ENCODE results near the gene ETV6. TPM values are rescaled to one million over a fixed set of nuclear protein-coding genes. Genes with fewer than 3 reads are reported as not detected.

The ETV6 gene
- total RNA-seq, 1 donor from 2014 or later = 18.4 TPM

DNA sequence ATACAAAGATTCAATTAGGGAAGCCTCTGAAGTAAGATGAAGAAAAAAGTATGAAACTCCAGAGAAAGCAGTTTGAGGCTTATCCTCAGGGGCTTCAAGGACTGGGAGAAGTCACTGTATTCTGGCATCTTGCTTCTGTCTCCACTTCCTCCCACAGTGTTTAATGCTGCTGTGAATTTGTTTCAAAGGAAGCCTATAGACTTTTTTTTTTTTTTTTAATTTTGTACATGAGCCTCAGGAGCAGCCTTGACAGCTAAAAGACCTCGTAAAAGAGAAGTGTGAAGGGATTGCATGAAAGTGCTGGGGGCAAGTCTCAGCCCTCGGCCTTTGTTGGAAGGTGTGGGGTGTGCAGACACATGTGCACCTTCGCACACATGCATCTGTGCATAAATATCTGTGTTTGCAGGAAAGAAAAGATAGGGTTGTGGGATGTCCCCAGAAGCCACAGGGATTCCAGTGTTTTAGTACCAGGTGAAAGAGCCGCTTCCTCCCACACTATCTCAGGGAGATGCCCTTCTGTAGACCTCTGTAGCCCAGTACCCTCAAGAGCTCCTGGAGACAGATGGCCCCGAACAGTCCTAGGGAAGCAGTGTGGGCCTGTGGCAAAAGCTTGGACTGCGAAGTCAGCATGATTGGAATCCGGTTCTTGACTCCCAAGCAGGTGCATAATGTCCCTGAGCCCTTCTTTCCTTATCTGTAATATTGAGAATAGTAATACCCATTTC lies 227.8 kb downstream of the ETV6 start:
- no peak for DNase-seq (ENCODE audit: low spot score)
- intact Hi-C loops (cut with DNase I) = no loop called here

DNA sequence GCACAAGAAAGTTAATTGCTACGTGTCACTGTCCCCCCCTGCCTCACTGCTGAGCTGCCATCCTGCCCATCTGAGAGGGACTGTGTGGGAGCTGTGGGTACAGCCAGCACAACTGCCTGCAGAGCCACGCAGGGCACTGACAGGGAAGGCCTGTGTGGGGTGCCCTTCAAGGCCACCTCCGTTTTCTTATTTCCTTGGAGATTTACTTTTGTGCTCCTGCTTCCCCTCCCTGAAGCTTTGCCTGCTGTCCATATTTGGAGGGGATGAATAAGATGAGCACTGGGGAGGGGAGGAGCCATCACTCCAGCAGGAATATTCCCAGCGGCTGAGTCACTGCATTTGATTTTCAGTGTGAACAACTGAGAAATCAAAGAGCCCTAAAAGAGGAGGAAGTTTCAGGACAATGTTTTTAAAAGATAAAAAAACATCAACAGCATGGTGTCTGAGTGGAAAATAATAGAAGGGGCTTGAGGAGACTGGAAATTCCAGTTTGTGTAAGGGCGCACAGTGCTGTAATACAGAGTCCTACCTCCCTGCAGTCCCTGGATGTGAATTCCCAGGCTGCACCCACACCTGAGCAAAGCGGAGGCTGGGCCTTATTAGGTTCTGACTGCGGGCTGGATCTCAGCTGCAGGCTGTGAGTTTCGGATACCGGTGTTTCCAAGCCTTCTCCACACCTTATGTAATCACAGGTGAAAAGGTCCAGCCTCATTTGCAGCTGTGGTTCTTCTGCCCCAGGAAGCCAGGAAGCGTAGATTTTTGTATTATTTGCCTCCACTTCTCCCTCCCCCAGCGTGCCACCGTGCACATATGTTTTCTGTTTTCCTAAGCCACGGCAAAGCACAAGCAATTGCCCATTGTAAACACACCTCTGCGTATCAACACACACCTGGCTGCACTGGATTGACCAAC lies 228.7 kb downstream of the ETV6 start:
- no peak for DNase-seq (ENCODE audit: low spot score)
- intact Hi-C loops (cut with DNase I) = no loop called here

DNA sequence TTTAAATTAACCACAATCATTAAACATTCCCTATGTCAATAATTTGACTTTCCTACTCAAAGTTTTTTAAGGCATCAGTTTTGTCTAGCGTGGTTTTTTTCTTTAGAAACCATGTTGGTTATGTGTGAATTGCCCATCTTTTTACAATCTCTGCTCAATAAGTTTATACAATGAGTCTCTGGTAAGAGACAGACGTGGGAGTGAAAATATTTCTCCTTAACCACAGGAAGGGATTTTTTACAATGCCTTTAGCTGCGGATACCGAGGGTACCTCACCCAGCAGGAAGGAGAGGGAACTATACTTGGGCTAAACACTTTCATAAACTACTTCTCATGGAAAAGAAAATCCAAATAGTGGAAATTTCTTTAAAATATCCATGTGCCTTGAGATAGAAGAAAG lies 229.8 kb downstream of the ETV6 start:
- no peak for DNase-seq (ENCODE audit: low spot score)
- intact Hi-C loops (cut with DNase I) = no loop called here

DNA sequence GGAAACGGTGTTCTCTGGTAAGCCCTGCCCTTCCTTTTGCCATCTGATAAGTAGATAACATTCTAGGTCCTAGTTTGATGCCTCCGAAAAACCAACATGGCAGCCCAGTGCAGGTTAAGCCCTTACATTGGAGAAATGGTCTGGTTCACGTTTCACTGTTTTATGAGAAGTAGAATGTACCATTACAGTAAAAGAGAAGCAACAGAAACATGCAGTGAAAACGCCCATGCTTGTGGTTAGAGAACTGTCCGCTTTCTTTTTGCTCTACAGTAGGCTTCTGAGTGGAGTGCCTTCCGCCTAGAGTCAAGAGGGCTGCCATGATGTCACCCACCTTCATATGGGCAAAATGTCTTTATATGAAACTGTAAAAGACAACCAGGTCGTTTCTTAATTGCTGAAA lies 230.9 kb downstream of the ETV6 start:
- intact Hi-C loops (cut with DNase I) = no loop called here
- no peak for DNase-seq (ENCODE audit: low spot score)

DNA sequence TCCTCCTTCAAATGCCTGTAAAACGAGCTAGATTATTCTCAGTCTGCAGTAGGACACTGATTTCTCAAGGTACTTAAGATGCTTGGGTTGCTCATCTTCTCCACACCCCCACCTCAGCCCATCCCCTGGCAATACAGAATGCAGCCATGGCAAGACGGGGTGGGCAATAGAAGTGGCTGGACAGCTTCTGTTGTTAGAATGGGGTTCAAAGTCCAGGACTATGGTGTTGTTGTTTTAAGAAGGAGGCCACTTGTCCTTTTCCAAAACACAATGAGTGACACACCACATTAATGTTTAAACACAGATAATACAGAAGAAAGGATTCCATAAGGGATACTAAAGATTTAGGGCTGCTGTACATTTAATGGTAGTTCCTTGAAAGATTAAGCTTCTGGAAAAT lies 232.4 kb downstream of the ETV6 start:
- no peak for DNase-seq (ENCODE audit: low spot score)
- intact Hi-C loops (cut with DNase I) = no loop called here

DNA sequence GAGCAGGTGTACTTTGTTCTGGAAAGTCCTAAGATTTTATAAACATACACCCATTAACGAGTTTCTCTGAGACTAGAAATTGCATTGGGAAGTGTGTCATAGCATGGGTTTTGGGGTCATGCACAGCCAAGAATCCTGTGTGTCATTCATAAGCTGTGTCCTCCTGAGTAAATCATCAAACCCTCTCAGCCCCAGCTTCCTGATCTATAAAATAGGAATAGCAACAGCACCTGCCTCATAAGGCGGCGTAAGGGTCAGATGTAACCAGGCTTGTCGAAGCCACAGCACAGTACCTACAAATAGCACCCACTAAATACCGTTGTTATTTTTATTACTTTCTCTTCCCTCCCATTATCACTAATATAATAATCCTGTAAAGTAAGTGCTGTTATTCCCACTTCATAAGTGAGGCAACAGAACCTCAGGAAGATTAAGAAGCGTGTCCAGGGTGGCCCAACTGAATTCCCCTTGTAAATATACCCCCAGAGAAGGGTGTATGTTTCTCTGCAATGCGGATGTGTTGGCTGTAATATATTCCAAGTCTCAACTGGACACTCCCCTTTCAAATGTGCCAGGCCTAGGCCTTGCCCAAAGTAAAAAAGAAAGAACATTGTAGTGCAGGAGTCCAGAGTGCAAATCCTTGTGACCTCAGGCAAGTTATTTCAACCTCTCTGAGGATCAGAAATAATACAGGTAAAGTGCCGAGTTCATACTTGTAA lies 233.0 kb downstream of the ETV6 start:
- intact Hi-C loops (cut with DNase I) = no loop called here
- no peak for DNase-seq (ENCODE audit: low spot score)

DNA sequence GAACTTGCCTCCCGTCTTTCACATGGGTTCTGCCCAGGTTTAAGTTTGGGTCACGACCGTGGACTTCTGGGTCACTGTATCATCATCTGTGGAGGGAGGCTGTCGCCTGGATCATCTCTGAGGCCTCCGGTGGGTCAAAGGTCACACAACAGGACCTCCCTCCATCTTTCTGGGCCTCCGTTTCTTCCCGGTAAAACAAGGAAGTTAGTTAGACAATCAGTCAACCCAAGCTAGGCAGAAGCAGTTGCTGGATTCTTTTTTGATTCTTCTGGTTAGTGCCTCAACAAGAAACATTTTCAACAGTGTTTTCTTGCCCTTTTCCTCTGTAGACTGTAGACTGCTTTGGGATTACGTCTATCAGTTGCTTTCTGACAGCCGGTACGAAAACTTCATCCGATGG lies 234.6 kb downstream of the ETV6 start:
- intact Hi-C loops (cut with DNase I) = loop anchor here (2.0 kb wide), 1 partner anchor 19 kb away; no protein-coding TSS in a partner anchor

DNA sequence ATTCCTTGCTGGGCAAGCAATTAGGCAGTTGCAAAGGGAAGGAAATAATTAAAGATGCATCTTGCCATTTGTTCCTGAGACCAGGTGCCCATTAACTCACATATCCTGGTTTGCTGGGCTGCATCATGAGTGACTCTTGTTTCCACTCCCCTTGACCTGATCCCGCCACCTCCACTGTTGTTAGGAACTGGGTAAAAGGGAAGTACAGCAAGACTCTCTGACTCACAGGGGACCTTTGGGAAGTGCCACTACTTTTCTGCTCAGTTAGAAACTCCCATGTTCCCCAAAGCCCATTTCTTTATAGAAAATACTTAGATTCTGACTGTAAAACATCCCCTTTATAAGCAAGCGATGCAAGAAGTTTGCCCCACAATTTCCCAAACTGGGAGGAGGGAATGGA lies 235.2 kb downstream of the ETV6 start:
- intact Hi-C loops (cut with DNase I) = loop anchor here (2.0 kb wide), 1 partner anchor 20 kb away; no protein-coding TSS in a partner anchor
- no peak for DNase-seq (ENCODE audit: low spot score)

More for the DNA sequence above, 234.6 kb downstream of the ETV6 start:
- DNase-seq (ENCODE audit: low spot score) = no peak

DNA sequence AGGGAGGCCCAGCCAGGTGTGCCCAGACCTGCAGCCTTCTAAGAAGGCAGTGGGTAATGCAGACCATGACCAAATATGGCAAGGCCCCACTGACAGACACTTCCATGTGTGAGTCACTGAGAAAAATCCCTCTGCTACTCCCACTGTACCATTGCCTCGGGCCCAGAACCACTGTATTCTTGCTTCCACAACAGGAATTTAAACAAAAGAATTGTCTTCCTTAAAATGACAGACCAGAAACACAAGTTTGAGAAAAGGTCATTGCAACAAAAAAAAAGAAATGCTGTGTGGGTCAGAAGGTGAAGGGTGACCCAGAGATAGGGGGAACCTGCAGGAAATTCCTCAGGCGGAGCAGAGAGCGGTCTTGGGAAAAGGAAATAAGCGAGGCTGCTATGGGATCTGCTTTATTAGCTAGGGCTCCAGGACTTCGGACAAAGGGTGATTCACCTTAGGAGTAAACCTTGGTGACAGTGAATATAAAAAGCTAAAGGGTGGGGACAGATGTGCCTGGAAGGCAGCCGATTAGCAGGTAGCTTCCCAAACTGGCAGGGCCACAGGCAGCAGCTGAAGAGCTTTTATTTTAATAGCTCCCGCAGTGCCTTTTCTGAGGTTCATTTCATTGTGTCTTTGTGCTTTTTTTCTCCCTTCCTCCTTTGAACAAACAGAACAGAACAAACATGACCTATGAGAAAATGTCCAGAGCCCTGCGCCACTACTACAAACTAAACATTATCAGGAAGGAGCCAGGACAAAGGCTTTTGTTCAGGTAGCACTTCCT lies 236.0 kb downstream of the ETV6 start:
- no peak for DNase-seq (ENCODE audit: low spot score)
- intact Hi-C loops (cut with DNase I) = loop anchor here (2.0 kb wide), 1 partner anchor 21 kb away; no protein-coding TSS in a partner anchor

DNA sequence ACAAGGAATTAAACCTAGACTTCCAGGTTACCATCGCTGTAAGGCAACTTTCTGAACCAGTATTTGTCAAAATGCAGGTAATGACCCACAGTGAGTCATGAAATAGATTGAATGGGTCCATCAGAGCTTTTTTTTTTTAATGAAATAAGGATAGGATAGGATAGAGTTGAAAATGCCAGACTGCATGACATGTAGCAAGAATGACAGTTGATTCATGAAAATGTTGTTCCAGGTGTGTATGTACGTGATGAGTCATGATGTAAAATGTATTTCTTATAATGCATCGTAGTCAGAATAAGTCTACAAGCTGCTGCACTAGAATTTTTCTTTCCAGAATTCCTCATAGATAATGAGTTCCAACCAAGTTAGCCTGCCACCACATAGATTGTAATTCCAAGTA lies 236.9 kb downstream of the ETV6 start:
- intact Hi-C loops (cut with DNase I) = no loop called here
- DNase-seq (ENCODE audit: low spot score) = no peak

DNA sequence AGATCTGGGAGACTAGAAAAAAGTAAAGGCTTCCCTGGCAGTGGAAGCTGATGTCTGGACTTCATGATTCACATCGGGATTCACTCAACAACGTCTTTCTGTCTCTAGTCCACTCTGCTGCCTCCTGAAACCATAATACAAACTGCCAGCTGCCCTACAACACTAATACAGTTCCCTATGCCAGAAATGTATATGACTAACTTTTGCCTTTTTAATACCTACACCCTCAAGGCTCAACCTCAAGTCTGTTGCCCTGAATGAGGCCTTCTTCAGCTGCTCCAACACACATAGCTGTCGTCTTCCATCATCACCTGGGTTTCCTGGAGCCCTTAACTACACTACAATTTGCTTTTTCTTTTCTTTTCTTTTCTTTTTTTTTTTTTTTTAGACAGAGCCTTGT lies 238.6 kb downstream of the ETV6 start:
- intact Hi-C loops (cut with DNase I) = no loop called here
- no peak for DNase-seq (ENCODE audit: low spot score)

DNA sequence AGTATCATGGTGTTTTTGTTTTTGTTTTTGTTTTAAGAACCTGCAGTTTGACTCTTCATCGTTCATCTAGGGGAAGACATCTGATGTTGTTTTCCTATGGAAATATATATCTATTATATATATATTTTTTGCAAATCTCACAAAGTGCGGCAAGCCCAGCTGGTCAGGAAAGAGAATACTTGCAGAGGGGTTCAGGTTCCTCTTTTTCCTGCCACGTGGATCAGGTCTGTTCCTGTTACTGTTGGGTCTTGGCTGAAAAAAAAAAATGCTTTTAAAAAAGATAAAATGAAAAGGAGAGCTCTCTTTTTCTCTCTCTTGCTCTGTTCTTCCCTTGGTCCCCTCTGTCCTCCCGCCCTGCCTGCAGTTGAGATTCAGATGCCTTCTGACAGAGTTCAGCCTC lies 241.9 kb downstream of the ETV6 start:
- no peak for DNase-seq (ENCODE audit: low spot score)
- intact Hi-C loops (cut with DNase I) = loop anchor here (5.0 to 10.0 kb wide), 3 partner anchors 123 to 309 kb away; no protein-coding TSS in a partner anchor

DNA sequence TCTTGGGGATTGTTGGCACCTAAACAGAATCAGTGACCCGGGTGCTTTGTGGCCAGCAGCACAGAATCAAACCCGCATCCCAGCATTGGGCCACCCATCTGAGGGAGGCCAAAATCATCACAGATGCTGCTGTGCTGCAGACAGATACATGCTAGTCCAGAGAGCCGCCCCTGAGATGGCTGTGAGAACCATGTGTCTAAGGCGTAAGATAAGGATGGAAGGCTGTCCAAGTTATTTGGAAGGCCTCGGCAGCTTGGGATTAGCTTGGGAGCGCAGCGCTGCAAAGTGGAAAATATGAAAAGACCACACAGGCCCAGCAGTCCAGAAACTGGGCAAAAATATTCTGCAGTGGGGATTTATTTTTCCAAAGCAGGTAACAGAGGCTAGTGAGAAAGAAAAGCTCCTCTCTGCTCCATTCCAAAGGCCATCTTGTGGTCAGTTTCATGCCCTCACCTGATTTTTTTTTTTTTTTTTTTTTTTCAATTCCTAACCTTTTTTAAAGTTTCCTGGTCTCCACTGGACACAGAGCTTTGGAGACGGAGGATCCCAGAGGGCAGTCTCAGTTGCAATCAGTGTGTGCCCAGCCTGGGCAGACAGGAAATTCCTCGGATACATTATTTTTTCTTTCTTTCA lies 242.4 kb downstream of the ETV6 start:
- DNase-seq (ENCODE audit: low spot score) = no peak
- intact Hi-C loops (cut with DNase I) = loop anchor here (5.0 to 10.0 kb wide), 3 partner anchors 123 to 310 kb away; no protein-coding TSS in a partner anchor

DNA sequence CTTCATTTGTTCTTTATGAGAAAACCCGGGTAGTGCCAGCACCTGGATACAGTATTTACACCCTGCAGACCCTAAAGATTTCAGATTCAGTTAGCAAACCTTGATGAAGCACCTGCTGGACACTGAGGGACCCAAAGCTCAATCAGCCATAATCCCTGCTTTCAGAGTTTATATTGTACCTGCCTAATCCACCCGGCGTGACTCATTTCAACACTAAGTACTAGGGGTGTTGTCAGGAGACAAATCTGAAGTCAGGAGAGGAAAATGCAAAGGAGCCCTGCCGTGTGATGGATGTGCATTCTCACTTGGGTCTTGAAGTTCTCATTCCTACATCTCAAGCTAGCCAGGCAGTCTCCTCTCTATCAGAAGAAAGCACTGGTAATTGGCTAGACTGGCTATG lies 244.5 kb downstream of the ETV6 start:
- no peak for DNase-seq (ENCODE audit: low spot score)
- intact Hi-C loops (cut with DNase I) = loop anchor here (5.0 to 10.0 kb wide), 3 partner anchors 121 to 312 kb away; no protein-coding TSS in a partner anchor

DNA sequence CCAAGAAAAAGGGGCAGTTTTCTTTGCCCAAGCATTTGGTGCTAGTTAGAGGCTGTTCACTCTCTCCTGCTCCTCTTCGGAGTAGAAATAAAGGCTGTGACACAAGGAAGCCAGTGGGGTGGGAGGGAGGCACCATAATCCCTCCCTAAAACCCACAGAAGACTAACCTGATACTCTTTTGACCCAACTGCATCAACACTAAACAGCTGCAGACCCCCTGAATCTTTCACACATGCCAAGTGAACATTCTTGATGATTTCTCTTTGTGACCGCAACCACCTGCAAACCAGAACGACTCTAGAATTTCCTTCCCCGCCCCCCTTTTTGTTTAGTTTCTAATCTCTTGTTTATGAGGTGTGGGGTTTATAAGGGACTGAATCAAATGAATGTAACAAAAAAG lies 245.4 kb downstream of the ETV6 start:
- intact Hi-C loops (cut with DNase I) = loop anchor here (5.0 to 10.0 kb wide), 3 partner anchors 120 to 313 kb away; no protein-coding TSS in a partner anchor
- DNase-seq (ENCODE audit: low spot score) = no peak

DNA sequence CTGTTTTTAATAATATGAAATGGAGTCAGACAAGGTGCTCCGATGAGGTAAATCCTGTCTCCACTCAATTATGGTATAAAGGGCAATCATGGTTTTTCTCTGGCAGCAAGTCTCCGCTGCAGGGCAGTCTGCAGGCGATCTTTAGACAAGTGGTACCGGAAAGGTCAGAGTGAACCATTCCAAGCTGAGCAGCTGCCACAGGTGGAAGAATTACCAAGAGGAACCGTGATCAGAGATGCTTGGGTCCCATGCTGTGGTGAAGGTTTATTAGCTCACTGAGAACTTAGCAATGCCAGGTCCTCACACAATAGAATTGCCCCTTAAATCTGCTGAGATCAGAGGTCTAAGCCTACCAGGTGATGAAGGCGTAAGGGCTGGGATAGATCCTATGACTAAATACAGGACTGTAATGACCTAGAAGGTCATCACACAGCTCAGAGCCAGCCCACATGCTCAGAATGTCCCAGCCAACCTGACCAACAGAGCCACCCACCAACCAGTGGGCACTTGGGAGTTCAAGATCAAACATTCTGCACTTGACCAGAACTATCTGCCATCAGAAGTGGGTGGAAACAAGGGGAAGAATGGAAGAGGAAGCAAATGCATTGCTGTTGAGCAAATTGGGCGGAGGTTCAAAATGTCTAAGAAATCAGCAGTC lies 246.1 kb downstream of the ETV6 start:
- no peak for DNase-seq (ENCODE audit: low spot score)
- intact Hi-C loops (cut with DNase I) = loop anchor here (10.0 kb wide), 1 partner anchor 119 kb away; no protein-coding TSS in a partner anchor

DNA sequence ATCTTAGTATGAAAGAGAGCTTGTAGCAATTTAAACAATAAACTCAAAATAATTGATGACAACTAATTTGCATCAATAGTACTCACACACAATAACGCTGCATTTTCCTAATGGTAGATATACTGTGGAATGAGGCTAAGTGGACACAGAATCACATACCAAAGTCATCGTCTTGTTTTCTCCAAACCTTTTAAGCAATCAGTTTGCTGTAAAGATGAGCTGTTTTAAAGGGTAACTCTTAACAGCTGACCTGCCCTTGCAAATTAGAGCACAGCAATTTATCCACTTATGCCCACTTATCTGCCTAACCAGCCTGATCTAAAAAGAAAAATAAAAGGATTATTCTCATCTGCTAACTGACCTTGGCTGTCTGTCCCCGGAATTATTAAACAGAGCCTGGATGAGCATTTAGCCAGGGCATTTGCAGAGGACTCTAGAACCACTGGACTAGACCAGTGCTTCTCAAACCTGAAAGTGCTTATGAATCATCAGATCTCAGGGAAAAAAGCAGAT lies 247.0 kb downstream of the ETV6 start:
- DNase-seq (ENCODE audit: low spot score) = no peak
- intact Hi-C loops (cut with DNase I) = loop anchor here (10.0 kb wide), 1 partner anchor 118 kb away; no protein-coding TSS in a partner anchor

DNA sequence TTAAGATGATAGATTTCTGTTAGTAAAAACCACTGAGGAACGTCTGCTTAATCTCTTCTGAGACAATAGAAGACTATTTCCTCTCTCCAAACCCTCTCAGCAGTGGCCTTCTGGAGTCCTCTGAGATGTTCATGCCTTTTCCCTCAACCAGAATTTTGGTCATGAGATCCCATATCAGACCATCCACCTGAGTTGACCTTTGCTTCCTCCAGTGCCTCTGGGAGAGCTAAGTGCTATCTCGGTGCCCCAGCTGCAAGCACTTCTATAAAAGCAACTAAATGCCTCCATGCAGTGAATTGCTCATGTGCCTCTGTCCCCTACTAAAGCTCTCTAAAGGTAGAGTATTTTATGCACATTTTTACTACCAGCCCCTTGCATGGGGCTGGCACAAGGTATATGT lies 248.4 kb downstream of the ETV6 start:
- intact Hi-C loops (cut with DNase I) = loop anchor here (10.0 kb wide), 1 partner anchor 117 kb away; no protein-coding TSS in a partner anchor
- no peak for DNase-seq (ENCODE audit: low spot score)
